B cell (primary cell): ENCODE results near the gene WFDC1. TPM values are rescaled to one million over a fixed set of nuclear protein-coding genes. Genes with fewer than 3 reads are reported as not detected.

Source experiments
- ATAC-seq: fragments of 200-7000 bp; cut with Tn5 transposase; one replicate; pipeline ENCODE4 v1.10.0; 2021; ENCODE audit warnings: low read depth, mild to moderate bottlenecking, moderate number of reproducible peaks, moderate library complexity
- CTCF ChIA-PET: fragments of 350-600 bp; sonication (Branson Sonifier 250); formaldehyde crosslinking; loops from one replicate; lab custom pipeline; 2021; ENCODE audit warnings: antibody characterized with exemption, inconsistent platforms; lab: Charles Lee
- POLR2A ChIA-PET: fragments of 350-600 bp; sonication (Branson Sonifier 250); formaldehyde crosslinking; loops from one replicate; lab custom pipeline; 2021; ENCODE audit warnings: antibody characterized with exemption; lab: Charles Lee
- DNase-seq: peaks from one replicate; pipeline ENCODE4 v3.0.0; 2013
- H2AFZ ChIP-seq: 2 replicates; pipeline ENCODE4 v1.6.1; 2012; ENCODE audit warnings: mild to moderate bottlenecking, low read depth, low read length; ENCODE audit not compliant: insufficient read depth, poor library complexity, severe bottlenecking
- H3K27ac ChIP-seq, 2 donors: 1 replicate in 1 of 2; 2 replicates in 1 of 2; pipeline ENCODE4 v1.5.1; 2012 to 2013; ENCODE audit warnings: low read length in 2 of 2, mild to moderate bottlenecking in 2 of 2, moderate library complexity in 1 of 2
- H3K27me3 ChIP-seq, 4 experiments: fragments of 200-600 bp in 1 of 4; sonication (generic) in 1 of 4; replicated peaks in 1 of 4; 1 replicate in 2 of 4; 2 replicates in 2 of 4; pipeline versions ENCODE4 v1.6.1 to v1.7.0; 2013 to 2016; ENCODE audit warnings: low read length in 3 of 4, mild to moderate bottlenecking in 2 of 4, mixed read lengths in 1 of 4, moderate library complexity in 1 of 4; ENCODE audit not compliant: insufficient read depth in 4 of 4, control insufficient read depth in 3 of 4; ENCODE audit errors: control extremely low read depth in 1 of 4
- H3K36me3 ChIP-seq, 2 experiments: replicated peaks in 1 of 2; 1 replicate in 1 of 2; 2 replicates in 1 of 2; pipeline versions ENCODE4 v1.6.1 to v1.7.1; 2013; ENCODE audit warnings: low read length in 1 of 2; ENCODE audit not compliant: insufficient read depth in 2 of 2, control insufficient read depth in 1 of 2; ENCODE audit errors: control extremely low read depth in 1 of 2, extremely low read depth in 1 of 2
- H3K4me1 ChIP-seq, 2 donors: fragments of 200-600 bp in 1 of 2; sonication (generic) in 1 of 2; 1 replicate in 1 of 2; 2 replicates in 1 of 2; pipeline versions ENCODE4 v1.5.1 to v1.6.1; 2013 to 2017; ENCODE audit warnings: low read length in 2 of 2; ENCODE audit not compliant: control insufficient read depth in 2 of 2, insufficient read depth in 2 of 2
- H3K4me2 ChIP-seq: replicated peaks from 2 replicates; pipeline ENCODE3; 2012; ENCODE audit warnings: mild to moderate bottlenecking, low read depth, low read length; ENCODE audit not compliant: poor library complexity, severe bottlenecking
- H3K4me3 ChIP-seq, 5 experiments: fragments of 200-600 bp in 1 of 5; sonication (generic) in 1 of 5; 1 replicate in 3 of 5; 2 replicates in 2 of 5; pipeline versions ENCODE4 v1.5.1 to v1.7.0; 2011 to 2016; ENCODE audit warnings: low read length in 4 of 5, mild to moderate bottlenecking in 4 of 5, low read depth in 2 of 5, control low read depth in 1 of 5, moderate library complexity in 1 of 5; ENCODE audit not compliant: insufficient read depth in 1 of 5; ENCODE audit errors: control extremely low read depth in 1 of 5, extremely low read depth in 1 of 5
- H3K79me2 ChIP-seq: fragments of 200-600 bp; sonication (generic); one replicate; pipeline ENCODE4 v1.6.0; 2016; ENCODE audit warnings: low read length; ENCODE audit not compliant: control insufficient read depth, insufficient read depth
- H3K9ac ChIP-seq: fragments of 200-600 bp; sonication (generic); 2 replicates; pipeline ENCODE4 v1.6.1; 2017; ENCODE audit warnings: mild to moderate bottlenecking, low read length, moderate library complexity
- H3K9me3 ChIP-seq, 3 donors: one replicate each; pipeline versions ENCODE4 v1.6.1 to v1.7.1; 2013; ENCODE audit warnings: low read length in 2 of 3; ENCODE audit not compliant: control insufficient read depth in 2 of 3, insufficient read depth in 1 of 3; ENCODE audit errors: control extremely low read depth in 1 of 3
- H4K20me1 ChIP-seq: 2 replicates; pipeline ENCODE4 v1.6.0; 2012; ENCODE audit warnings: mild to moderate bottlenecking, low read length; ENCODE audit not compliant: insufficient read depth, control insufficient read depth, poor library complexity, severe bottlenecking
- H3K27ac Mint-ChIP-seq: one replicate; pipeline ENCODE4 v1.8.0; 2021; ENCODE audit warnings: mixed read lengths
- H3K27me3 Mint-ChIP-seq: one replicate; pipeline ENCODE4 v1.8.0; 2021; ENCODE audit warnings: mixed read lengths
- H3K4me1 Mint-ChIP-seq: one replicate; pipeline ENCODE4 v1.8.0; 2021; ENCODE audit warnings: mixed read lengths
- H3K4me3 Mint-ChIP-seq: one replicate; pipeline ENCODE4 v1.8.0; 2021; ENCODE audit warnings: mixed read lengths
- H3K9me3 Mint-ChIP-seq: one replicate; pipeline ENCODE4 v1.8.0; 2022; ENCODE audit warnings: mixed read lengths; ENCODE audit not compliant: insufficient read depth
- EZH2 ChIP-seq: IDR thresholded peaks from 2 replicates; pipeline ENCODE4 v1.6.1; 2012; ENCODE audit warnings: borderline replicate concordance, low read depth, mild to moderate bottlenecking, moderate library complexity, low read length; ENCODE audit not compliant: insufficient read depth, poor library complexity, severe bottlenecking
- WGBS: methylation state at CpG from one replicate; pipeline ENCODE4 v1.1.5; 2013; ENCODE audit warnings: missing lambda C conversion rate; ENCODE audit not compliant: insufficient coverage; 5-methylcytosine and 5-hydroxymethylcytosine counted together
- intact Hi-C: fragments of 100-400 bp; cut with micrococcal nuclease; formaldehyde crosslinking; loops from one replicate; pipeline ENCODE4 v1.10.0; 2022
- polyA plus RNA-seq: library from polyadenylated mRNA; depleted of rRNA; stranded (reverse); fragments of >200 nt; gene quantifications from 2 replicates; pipeline ENCODE4 v1.2.3, GENCODE V29; 2012
- total RNA-seq, 2 donors: library from RNA; stranded (reverse); fragments of 120-200 nt in 1 of 2; gene quantifications; 1 replicate in 1 of 2; 2 replicates in 1 of 2; pipeline versions ENCODE4 v1.2.3 to v1.2.4, GENCODE V29; 2013 to 2022
- TF ChIP-seq, protein P1 (sequence below): fragments of 200-600 bp; IDR thresholded peaks from one replicate; pipeline ENCODE4 v1.8.0; 2022; ENCODE audit warnings: antibody characterized with exemption, mild to moderate bottlenecking

WFDC1 gene
- total and polyA plus RNA-seq, 2 donors (not counting 1 experiment from before 2014, with no cell fraction given) = not detected

DNA sequence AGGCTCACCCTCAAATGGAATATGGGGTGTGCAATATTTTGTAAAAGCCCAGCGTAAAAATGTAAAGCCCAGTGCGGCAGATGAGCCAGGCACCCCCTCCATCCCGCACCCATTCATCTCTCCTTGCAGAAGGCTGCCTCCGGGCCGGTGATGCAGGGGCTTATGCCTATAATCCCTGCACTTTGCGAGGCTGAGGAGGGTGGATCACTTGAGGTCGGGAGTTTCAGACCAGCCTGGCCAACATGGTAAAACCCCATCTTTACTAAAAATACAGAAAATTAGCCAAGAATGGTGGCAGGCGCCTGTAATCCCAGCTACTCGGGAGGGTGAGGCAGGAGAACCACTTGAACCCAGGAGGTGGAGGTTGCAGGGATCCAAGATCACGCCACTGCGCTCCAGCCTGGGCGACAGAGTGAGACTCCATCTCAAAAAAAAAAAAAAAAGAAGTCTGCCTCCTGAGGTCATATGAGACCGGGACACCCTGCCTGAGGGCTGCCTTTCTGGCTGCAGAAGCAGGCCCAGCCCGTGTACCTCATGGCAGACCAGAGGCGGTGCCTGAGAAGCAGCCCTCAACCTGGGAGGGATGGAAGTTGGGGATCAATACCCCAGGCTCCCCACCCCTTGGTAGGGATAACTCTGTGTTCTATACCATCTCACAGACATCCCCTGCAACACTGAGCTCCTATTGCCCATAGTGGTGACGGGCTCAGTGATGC, 56.2 kb downstream of the WFDC1 start:
- ChIA-PET CTCF (no interaction called here), POLR2A (no interaction called here)
- H3K36me3 ChIP-seq = no peaks in the 10 kb centered on the region
- no peak overlapping the region for H2AFZ ChIP-seq
- no peak overlapping the region for H3K27ac ChIP-seq
- no peak overlapping the region for H3K9ac ChIP-seq
- H3K9me3 ChIP-seq = no peaks in the 10 kb centered on the region
- H4K20me1 ChIP-seq = no peaks in the 10 kb centered on the region
- WGBS = 68% methylated on average over 5 of the region's 16 CpGs
- no peak for ATAC-seq
- no peak for DNase-seq
- H3K4me1 Mint-ChIP-seq = no peaks in the 10 kb centered on the region
- H3K27ac Mint-ChIP-seq = no peak overlapping the region
- no peaks in the 10 kb centered on the region for H3K4me1 ChIP-seq
- TF ChIP-seq EZH2 = no peak
- TF ChIP-seq, protein P1, sequence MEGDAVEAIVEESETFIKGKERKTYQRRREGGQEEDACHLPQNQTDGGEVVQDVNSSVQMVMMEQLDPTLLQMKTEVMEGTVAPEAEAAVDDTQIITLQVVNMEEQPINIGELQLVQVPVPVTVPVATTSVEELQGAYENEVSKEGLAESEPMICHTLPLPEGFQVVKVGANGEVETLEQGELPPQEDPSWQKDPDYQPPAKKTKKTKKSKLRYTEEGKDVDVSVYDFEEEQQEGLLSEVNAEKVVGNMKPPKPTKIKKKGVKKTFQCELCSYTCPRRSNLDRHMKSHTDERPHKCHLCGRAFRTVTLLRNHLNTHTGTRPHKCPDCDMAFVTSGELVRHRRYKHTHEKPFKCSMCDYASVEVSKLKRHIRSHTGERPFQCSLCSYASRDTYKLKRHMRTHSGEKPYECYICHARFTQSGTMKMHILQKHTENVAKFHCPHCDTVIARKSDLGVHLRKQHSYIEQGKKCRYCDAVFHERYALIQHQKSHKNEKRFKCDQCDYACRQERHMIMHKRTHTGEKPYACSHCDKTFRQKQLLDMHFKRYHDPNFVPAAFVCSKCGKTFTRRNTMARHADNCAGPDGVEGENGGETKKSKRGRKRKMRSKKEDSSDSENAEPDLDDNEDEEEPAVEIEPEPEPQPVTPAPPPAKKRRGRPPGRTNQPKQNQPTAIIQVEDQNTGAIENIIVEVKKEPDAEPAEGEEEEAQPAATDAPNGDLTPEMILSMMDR = no peak
- H3K4me2 ChIP-seq = no peak overlapping the region
- no peaks in the 10 kb centered on the region for H3K79me2 ChIP-seq
- H3K27me3 Mint-ChIP-seq = peaks cover 16% of the 10 kb centered on the region
- H3K9me3 Mint-ChIP-seq = no peaks in the 10 kb centered on the region
- no peak overlapping the region for H3K4me3 Mint-ChIP-seq
- intact Hi-C loops = no loop called here
- H3K4me3 ChIP-seq = no peak overlapping the region
- no peaks in the 10 kb centered on the region for H3K27me3 ChIP-seq

- ATAC-seq = no peak
- no peaks in the 10 kb centered on the region for H3K4me1 Mint-ChIP-seq
- Histone ChIP-seq H3K79me2 (no peaks in the 10 kb centered on the region), H3K9me3 (no peaks in the 10 kb centered on the region), H4K20me1 (no peaks in the 10 kb centered on the region), H2AFZ (no peak overlapping the region), H3K4me2 (no peak overlapping the region), H3K36me3 (no peaks in the 10 kb centered on the region), H3K9ac (no peak overlapping the region), H3K27ac (no peak overlapping the region), H3K27me3 (no peaks in the 10 kb centered on the region), H3K4me3 (no peak overlapping the region), H3K4me1 (no peaks in the 10 kb centered on the region)
- WGBS = 100% methylated on average over 2 of the region's 8 CpGs
- no peaks in the 10 kb centered on the region for H3K9me3 Mint-ChIP-seq
- no peak for DNase-seq
- intact Hi-C loops = no loop called here
- no peak overlapping the region for H3K27ac Mint-ChIP-seq
- ChIA-PET CTCF (no interaction called here), POLR2A (no interaction called here)
- H3K4me3 Mint-ChIP-seq = no peak overlapping the region
- no peak for TF ChIP-seq EZH2
- TF ChIP-seq, protein P1 = no peak
- H3K27me3 Mint-ChIP-seq = peaks cover 14% of the 10 kb centered on the region
These were observed 57.0 kb downstream of the WFDC1 start for GRCh38 chr16:84351630-84352029.
